ENCODE measurements around the gene IFI44L. TPM values are rescaled to one million over a fixed set of nuclear protein-coding genes. Genes with fewer than 3 reads are reported as not detected.

The IFI44L gene
- 21.1 and 22.0 TPM in 2 replicates for total RNA-seq

DNA sequence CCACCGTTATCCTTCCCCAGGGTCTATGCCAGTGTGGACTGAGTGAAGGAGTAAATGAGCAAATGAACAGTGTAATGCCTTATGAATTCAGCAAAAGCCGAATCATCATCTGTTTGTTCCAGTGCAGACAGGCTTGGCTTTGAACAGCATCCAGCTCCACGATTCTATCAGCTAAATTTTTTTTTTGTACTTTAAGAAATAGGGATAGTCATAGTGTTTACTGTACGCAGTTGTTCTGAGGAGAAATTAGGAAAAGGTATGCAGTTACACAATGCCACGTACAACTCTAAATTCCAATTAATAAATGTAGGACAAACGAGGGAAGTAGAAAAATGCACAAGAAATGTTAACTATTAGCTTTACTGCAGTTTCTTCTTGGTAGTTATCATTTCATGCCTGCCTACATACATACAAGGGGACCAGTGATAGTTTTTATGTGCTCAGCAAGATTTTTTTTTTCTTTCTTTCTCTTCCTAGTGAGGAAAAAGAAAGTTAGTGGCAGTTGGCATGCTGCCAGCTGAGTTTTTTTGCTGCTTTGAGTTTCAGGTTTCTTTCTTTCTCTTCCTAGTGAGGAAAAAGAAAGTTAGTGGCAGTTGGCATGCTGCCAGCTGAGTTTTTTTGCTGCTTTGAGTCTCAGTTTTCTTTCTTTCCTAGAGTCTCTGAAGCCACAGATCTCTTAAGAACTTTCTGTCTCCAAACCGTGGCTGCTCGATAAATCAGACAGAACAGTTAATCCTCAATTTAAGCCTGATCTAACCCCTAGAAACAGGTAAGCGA is at the start of gene IFI44L:
Gene IFI44L (plus strand): TSS at position 646 of the 777 bp plus-strand sequence. CDS start 7,468 bp downstream, outside the sequence.

DNA sequence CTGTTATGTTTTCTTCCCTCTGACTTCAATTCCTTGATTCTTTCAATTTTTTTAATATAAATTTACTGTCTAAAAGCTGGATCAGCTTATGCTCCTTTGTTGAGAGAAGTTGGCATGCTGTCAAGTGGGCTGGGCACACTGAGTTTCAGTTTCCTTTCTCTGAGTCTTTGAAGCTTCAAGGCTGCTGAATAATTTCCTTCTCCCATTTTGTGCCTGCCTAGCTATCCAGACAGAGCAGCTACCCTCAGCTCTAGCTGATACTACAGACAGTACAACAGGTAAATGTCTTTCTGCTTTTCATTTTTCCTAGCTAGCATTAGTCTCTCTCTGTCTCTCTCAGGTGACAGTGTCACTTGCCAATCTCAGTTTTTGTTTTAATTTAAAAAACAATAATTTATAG is 29.4 kb downstream of the IFI44L start, which contains the start of gene IFI44:
Gene IFI44 (plus strand): TSS at position 204 of the 400 bp plus-strand sequence. CDS start 365 bp downstream, outside the sequence.

Other genes with a start within 250 kb of the IFI44L start
- 9.9 and 11.5 TPM in 2 replicates for gene PTGFR, start 129.5 kb upstream of the IFI44L start, total RNA-seq
- gene IFI44, start 29.4 kb downstream of the IFI44L start, total RNA-seq = 8.4 and 14.6 TPM in 2 replicates